GM12878 (cell line): ENCODE measurements around the gene ARMC2. TPM values are rescaled to one million over a fixed set of nuclear protein-coding genes. Genes with fewer than 3 reads are reported as not detected.

Source experiments
- ATAC-seq: fragments of 200-7000 bp; cut with Tn5 transposase; 3 replicates; pipeline ENCODE4 v1.9.1; 2020; ENCODE audit warnings: mild to moderate bottlenecking, moderate library complexity
- BruUV-seq: library from RNA; stranded (reverse); fragments of 400-500 nt; replicated peaks from 2 replicates; lab custom pipeline; 2021; lab: Mats Ljungman, UMichigan
- CTCF ChIA-PET: fragments of 300-600 bp; sonication (Branson Sonifier 250); formaldehyde crosslinking; extraction: SDS; loops from one replicate; lab custom pipeline; 2021; ENCODE audit warnings: inconsistent platforms; lab: Yijun Ruan, JAX
- POLR2A ChIA-PET: fragments of 350-600 bp; formaldehyde crosslinking; extraction: SDS; loops from one replicate; lab custom pipeline; 2021; ENCODE audit warnings: inconsistent platforms; lab: Charles Lee
- RAD21 ChIA-PET: fragments of 300-600 bp; sonication (Branson Sonifier 250); formaldehyde crosslinking; loops from one replicate; lab custom pipeline; 2023; ENCODE audit warnings: antibody characterized with exemption; ENCODE audit not compliant: unreplicated experiment; lab: Charles Lee
- SMC1A ChIA-PET: fragments of 300-600 bp; sonication (Branson Sonifier 250); formaldehyde crosslinking; loops from one replicate; lab custom pipeline; 2023; ENCODE audit not compliant: unreplicated experiment, uncharacterized antibody; lab: Charles Lee
- DNase-seq: peaks from one replicate; pipeline ENCODE4 v3.0.0-alpha.2; 2011; ENCODE audit warnings: low read depth, low spot score
- FAIRE-seq: peaks from 3 replicates; lab custom pipeline; 2011; peaks lifted over from hg19 to GRCh38; lab: Jason Lieb, UNC
- H2AFZ ChIP-seq: 2 replicates; pipeline ENCODE4 v1.6.0; 2011; ENCODE audit warnings: low read depth, low read length, control low read depth; ENCODE audit not compliant: control insufficient read depth
- H3K27ac ChIP-seq: 2 replicates; pipeline ENCODE4 v1.5.1; 2011; ENCODE audit warnings: control low read depth; ENCODE audit not compliant: control insufficient read depth, insufficient read depth
- H3K27me3 ChIP-seq, 2 experiments: replicated peaks in 1 of 2; 2 replicates each; pipeline versions ENCODE4 v1.6.0 to v1.6.1; 2011; ENCODE audit warnings: low read length in 1 of 2; ENCODE audit not compliant: control insufficient read depth in 2 of 2, insufficient read depth in 2 of 2
- H3K36me3 ChIP-seq, 2 experiments: 2 replicates each; pipeline ENCODE4 v1.5.1; 2011; ENCODE audit warnings: low read length in 1 of 2; ENCODE audit not compliant: control insufficient read depth in 2 of 2, insufficient read depth in 2 of 2
- H3K4me1 ChIP-seq: 2 replicates; pipeline ENCODE4 v1.6.1; 2011; ENCODE audit warnings: mild to moderate bottlenecking, low read length, moderate library complexity, mixed read lengths; ENCODE audit not compliant: control insufficient read depth, insufficient read depth
- H3K4me2 ChIP-seq: 2 replicates; pipeline ENCODE4 v1.6.0; 2011; ENCODE audit warnings: control low read depth; ENCODE audit not compliant: control insufficient read depth, insufficient read depth
- H3K4me3 ChIP-seq: fragments of 200-600 bp; sonication (generic); 2 replicates; pipeline ENCODE4 v1.5.1; 2016
- H3K79me2 ChIP-seq: 2 replicates; pipeline ENCODE4 v1.6.0; 2011; ENCODE audit warnings: low read length; ENCODE audit not compliant: control insufficient read depth, insufficient read depth
- H3K9ac ChIP-seq: 2 replicates; pipeline ENCODE4 v1.8.0; 2011; ENCODE audit warnings: low read length, control low read depth, mixed read lengths; ENCODE audit not compliant: control insufficient read depth, insufficient read depth
- H3K9me3 ChIP-seq: replicated peaks from 3 replicates; pipeline ENCODE4 v1.5.1; 2011; ENCODE audit warnings: mild to moderate bottlenecking, low read length; ENCODE audit not compliant: control insufficient read depth, insufficient read depth
- H4K20me1 ChIP-seq: 2 replicates; pipeline ENCODE4 v1.6.0; 2011; ENCODE audit not compliant: control insufficient read depth, insufficient read depth
- CBX5 ChIP-seq: sonication (generic); IDR thresholded peaks from 2 replicates; pipeline ENCODE4 v1.6.1; 2016; ENCODE audit warnings: low read depth, moderate library complexity, mild to moderate bottlenecking, inconsistent platforms
- CEBPB ChIP-seq, 2 experiments: fragments of 150-350 bp in 1 of 2; IDR thresholded peaks; 2 replicates each; pipeline ENCODE4 v1.6.1; 2012 to 2014; ENCODE audit warnings: low read depth in 2 of 2, low read length in 2 of 2, borderline replicate concordance in 1 of 2, inconsistent platforms in 1 of 2
- IRF5 ChIP-seq: fragments of 450-650 bp; IDR thresholded peaks from 2 replicates; pipeline ENCODE4 v1.6.1; 2017; ENCODE audit warnings: borderline replicate concordance
- LARP7 ChIP-seq: fragments of 450-650 bp; IDR thresholded peaks from 2 replicates; pipeline ENCODE4 v1.6.1; 2017; ENCODE audit warnings: mild to moderate bottlenecking
- NFYB ChIP-seq: IDR thresholded peaks from 2 replicates; pipeline ENCODE4 v1.6.1; 2011; ENCODE audit warnings: low read depth, mild to moderate bottlenecking, low read length, improper control_type of control experiment, moderate library complexity; ENCODE audit not compliant: insufficient read depth
- WGBS: methylation state at CpG from one replicate; pipeline ENCODE4 v1.1.6; 2016; ENCODE audit warnings: low lambda C conversion rate; ENCODE audit not compliant: insufficient replicate concordance, insufficient coverage; ENCODE audit errors: missing lambda C conversion rate; 5-methylcytosine and 5-hydroxymethylcytosine counted together
- in situ Hi-C: fragments of 300-500 bp; cut with MboI; formaldehyde crosslinking; loops from 9 replicates; pipeline ENCODE4 v1.14.3; 2018; ENCODE audit warnings: mixed read lengths
- intact Hi-C: fragments of 100-400 bp; cut with micrococcal nuclease; formaldehyde crosslinking; loops from one replicate; pipeline ENCODE4 v1.14.2; 2022; ENCODE audit not compliant: unreplicated experiment
- polyA plus RNA-seq, 11 experiments: library from polyadenylated mRNA; depleted of rRNA in 4 of 11; unstranded in 6 of 11; stranded (reverse) in 5 of 11; fragments of >200 nt; fragmentation: Nextera tagmentation in 4 of 11; fragmentation: Illumina TruSeq in 1 of 11; extraction: Ambion mirVana in 4 of 11; extraction: Trizol in 1 of 11; gene quantifications; 1 replicate in 1 of 11; 2 replicates in 10 of 11; pipeline versions ENCODE4 v1.2.1 to v1.2.3, GENCODE V29; 2011 to 2016; ENCODE audit warnings: inconsistent platforms in 2 of 11, missing spikeins in 2 of 11, low read depth in 1 of 11
- total RNA-seq, 4 experiments: library from RNA; depleted of rRNA in 3 of 4; stranded (reverse); fragments of >200 nt in 3 of 4; fragmentation: Illumina TruSeq in 1 of 4; extraction: Trizol in 1 of 4; gene quantifications; 2 replicates each; pipeline versions ENCODE4 v1.2.1 to v1.2.3, GENCODE V29; 2013 to 2021

The ARMC2 gene
- total and polyA plus RNA-seq, 10 of the 15 experiments (the other 5 are each of a cell fraction or from before 2014, with no cell fraction given) = 0.06 to 0.33 (median 0.21) TPM; not detected in 5

GRCh38 chr6:108840919-108841318 lies 7.3 kb upstream of the ARMC2 start (continued):
- TF ChIP-seq CBX5 (no peak), IRF5 (no peak), NFYB (no peak)
- TF ChIP-seq, all 136 proteins: peak for 0

GRCh38 chr6:108841377-108841855 lies 6.8 kb upstream of the ARMC2 start:
- H2AFZ ChIP-seq = no peak overlapping the region
- no TSS peak for BruUV-seq
- no peaks in the 10 kb centered on the region; the same call in 2 of the 3 replicates for H3K9me3 ChIP-seq
- H4K20me1 ChIP-seq = no peaks in the 10 kb centered on the region
- CTCF ChIA-PET = no interaction called here
- H3K27ac ChIP-seq = no peak overlapping the region
- RAD21 ChIA-PET = no interaction called here
- no peaks in the 10 kb centered on the region for H3K4me1 ChIP-seq
- no peak for ATAC-seq
- H3K9ac ChIP-seq = no peak overlapping the region
- H3K4me2 ChIP-seq = no peak overlapping the region
- H3K4me3 ChIP-seq = no peak overlapping the region
- WGBS = 26% methylated on average over 5 of the region's 5 CpGs
- peaks cover 1 to 7% of the 10 kb centered on the region in 2 experiments for H3K27me3 ChIP-seq
- H3K79me2 ChIP-seq = no peaks in the 10 kb centered on the region
- no peaks in the 10 kb centered on the region for H3K36me3 ChIP-seq
- POLR2A ChIA-PET = no interaction called here
- in situ Hi-C loops (no loop called here), intact Hi-C loops (no loop called here)
- no peak for FAIRE-seq
- SMC1A ChIA-PET = interaction anchor here (0.6 to 0.7 kb wide), 2 partner anchors 42 to 162 kb away, joined by 3 to 4 read pairs; no protein-coding TSS in a partner anchor
- no peak for TF ChIP-seq LARP7
- TF ChIP-seq CEBPB (IDR thresholded peaks at IDR 0.05; ENCODE audit: borderline replicate concordance in 1 of 2, low read depth in 2 of 2, low read length in 2 of 2) = no peak
- no peak for DNase-seq
